OCI-LY7 (cell line): ENCODE data around the gene PXDN.
"Not testable (repeated sequence)": the region's sequence is repeated elsewhere in the genome, so short reads cannot be mapped to it uniquely, and the experiment has no call there.

Source experiments
- EZH2phosphoT487 ChIP-seq: fragments of 200-600 bp; sonication (generic); IDR thresholded peaks from 2 replicates; pipeline ENCODE4 v1.6.1; 2018; ENCODE audit warnings: low read depth, borderline replicate concordance, mild to moderate bottlenecking, mixed run types, antibody characterized with exemption, low read length, moderate library complexity, mixed read lengths
- TF ChIP-seq, protein P1 (sequence below): fragments of 200-600 bp; sonication (generic); conservative IDR thresholded peaks from 2 replicates; pipeline ENCODE4 v1.5.1; 2014; ENCODE audit warnings: mild to moderate bottlenecking, antibody characterized with exemption, low read length, moderate library complexity, mixed read lengths

DNA sequence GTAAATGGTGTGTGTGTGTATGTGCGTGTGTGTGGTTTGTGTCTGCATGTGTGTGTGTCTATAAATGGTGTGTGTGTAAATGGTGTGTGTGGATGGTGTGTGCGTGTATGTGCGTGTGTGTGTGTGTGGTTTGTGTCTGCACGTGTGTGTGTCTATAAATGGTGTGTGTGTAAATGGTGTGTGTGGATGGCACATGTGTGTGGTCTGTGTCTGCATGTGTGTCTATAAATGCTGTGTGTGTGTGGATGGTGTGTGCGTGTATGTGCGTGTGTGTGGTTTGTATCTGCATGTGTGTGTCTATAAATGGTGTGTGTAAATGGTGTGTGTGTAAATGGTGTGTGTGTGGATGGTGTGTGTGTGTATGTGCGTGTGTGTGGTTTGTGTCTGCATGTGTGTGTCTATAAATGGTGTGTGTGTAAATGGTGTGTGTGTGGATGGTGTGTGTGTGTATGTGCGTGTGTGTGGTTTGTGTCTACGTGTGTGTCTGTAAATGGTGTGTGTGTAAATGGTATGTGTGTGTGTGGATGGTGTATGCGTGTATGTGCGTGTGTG, 64.8 kb downstream of the PXDN start:
- not testable (repeated sequence) for TF ChIP-seq EZH2phosphoT487
- TF ChIP-seq, protein P1, sequence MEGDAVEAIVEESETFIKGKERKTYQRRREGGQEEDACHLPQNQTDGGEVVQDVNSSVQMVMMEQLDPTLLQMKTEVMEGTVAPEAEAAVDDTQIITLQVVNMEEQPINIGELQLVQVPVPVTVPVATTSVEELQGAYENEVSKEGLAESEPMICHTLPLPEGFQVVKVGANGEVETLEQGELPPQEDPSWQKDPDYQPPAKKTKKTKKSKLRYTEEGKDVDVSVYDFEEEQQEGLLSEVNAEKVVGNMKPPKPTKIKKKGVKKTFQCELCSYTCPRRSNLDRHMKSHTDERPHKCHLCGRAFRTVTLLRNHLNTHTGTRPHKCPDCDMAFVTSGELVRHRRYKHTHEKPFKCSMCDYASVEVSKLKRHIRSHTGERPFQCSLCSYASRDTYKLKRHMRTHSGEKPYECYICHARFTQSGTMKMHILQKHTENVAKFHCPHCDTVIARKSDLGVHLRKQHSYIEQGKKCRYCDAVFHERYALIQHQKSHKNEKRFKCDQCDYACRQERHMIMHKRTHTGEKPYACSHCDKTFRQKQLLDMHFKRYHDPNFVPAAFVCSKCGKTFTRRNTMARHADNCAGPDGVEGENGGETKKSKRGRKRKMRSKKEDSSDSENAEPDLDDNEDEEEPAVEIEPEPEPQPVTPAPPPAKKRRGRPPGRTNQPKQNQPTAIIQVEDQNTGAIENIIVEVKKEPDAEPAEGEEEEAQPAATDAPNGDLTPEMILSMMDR: not testable (repeated sequence)
